Hair follicular keratinocyte (primary cell): ENCODE data around the gene MBD3L2. TPM values are rescaled to one million over a fixed set of nuclear protein-coding genes. Genes with fewer than 3 reads are reported as not detected.

Experiments used
- total RNA-seq: library from RNA; depleted of rRNA; stranded (reverse); fragments of >200 nt; gene quantifications from 2 replicates; pipeline ENCODE4 v1.2.3, GENCODE V29; 2015

The MBD3L2 gene
- total RNA-seq: not detected in 2 replicates

DNA sequence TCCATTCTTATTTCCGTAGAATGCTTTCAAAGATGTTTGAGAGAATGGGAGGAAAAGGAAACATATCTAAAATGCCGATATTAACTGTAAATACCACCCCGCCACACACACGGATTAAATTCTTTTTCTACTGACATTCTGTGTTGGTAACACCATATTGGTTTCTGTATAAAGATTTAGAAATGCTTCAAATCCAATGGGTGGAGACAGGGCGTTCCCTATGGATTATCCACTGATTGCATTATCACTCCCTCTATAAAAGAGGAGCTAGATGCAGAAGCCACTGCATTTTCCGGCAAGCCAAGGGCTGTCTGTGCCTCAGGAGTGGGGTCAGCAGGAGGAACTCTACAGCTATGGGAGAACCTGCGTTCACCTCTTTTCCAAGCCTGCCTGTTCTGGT is at the start of gene MBD3L2:
TSS of gene MBD3L2 (plus strand) at position 301 of the 400 bp plus-strand sequence. CDS start at position 354, 53 bp downstream.

DNA sequence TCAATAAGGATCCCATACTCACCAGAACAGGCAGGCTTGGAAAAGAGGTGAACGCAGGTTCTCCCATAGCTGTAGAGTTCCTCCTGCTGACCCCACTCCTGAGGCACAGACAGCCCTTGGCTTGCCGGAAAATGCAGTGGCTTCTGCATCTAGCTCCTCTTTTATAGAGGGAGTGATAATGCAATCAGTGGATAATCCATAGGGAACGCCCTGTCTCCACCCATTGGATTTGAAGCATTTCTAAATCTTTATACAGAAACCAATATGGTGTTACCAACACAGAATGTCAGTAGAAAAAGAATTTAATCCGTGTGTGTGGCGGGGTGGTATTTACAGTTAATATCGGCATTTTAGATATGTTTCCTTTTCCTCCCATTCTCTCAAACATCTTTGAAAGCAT is 27.8 kb upstream of the MBD3L2 start, which contains the start of gene MBD3L2B:
TSS of gene MBD3L2B (minus strand) at position 101 of the 400 bp plus-strand sequence. CDS start at position 67, 34 bp downstream.

DNA sequence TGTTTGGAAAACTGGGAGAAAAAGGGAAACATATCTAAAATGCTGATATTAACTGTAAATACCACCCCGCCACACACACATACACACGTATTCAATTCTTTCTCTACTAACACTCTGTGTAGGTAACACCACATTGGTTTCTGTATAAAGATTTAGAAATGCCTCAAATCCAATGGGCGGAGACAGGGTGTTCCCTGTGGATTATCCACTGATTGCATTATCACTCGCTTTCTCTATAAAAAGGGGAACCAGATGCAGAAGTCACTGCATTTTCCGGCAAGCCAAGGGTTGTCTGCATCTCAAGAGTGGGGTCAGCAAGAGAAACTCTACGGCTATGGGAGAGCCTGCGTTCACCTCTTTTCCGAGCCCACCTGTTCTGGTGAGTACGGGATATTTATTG is 18.8 kb upstream of the MBD3L2 start, which contains the start of gene MBD3L5:
TSS of gene MBD3L5 (plus strand) at position 301 of the 400 bp plus-strand sequence. CDS start at position 335, 34 bp downstream.

DNA sequence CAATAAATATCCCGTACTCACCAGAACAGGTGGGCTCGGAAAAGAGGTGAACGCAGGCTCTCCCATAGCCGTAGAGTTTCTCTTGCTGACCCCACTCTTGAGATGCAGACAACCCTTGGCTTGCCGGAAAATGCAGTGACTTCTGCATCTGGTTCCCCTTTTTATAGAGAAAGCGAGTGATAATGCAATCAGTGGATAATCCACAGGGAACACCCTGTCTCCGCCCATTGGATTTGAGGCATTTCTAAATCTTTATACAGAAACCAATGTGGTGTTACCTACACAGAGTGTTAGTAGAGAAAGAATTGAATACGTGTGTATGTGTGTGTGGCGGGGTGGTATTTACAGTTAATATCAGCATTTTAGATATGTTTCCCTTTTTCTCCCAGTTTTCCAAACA is 9.0 kb upstream of the MBD3L2 start, which contains the start of gene MBD3L4:
TSS of gene MBD3L4 (minus strand) at position 101 of the 400 bp plus-strand sequence. CDS start at position 66, 35 bp downstream.

DNA sequence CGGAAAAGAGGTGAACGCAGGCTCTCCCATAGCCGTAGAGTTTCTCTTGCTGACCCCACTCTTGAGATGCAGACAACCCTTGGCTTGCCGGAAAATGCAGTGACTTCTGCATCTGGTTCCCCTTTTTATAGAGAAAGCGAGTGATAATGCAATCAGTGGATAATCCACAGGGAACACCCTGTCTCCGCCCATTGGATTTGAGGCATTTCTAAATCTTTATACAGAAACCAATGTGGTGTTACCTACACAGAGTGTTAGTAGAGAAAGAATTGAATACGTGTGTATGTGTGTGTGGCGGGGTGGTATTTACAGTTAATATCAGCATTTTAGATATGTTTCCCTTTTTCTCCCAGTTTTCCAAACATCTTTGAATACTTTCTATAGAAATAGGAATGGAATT is 9.5 kb downstream of the MBD3L2 start, which contains the start of gene MBD3L3:
TSS of gene MBD3L3 (minus strand) at position 101 of the 400 bp plus-strand sequence. CDS start at position 30, 71 bp downstream.

DNA sequence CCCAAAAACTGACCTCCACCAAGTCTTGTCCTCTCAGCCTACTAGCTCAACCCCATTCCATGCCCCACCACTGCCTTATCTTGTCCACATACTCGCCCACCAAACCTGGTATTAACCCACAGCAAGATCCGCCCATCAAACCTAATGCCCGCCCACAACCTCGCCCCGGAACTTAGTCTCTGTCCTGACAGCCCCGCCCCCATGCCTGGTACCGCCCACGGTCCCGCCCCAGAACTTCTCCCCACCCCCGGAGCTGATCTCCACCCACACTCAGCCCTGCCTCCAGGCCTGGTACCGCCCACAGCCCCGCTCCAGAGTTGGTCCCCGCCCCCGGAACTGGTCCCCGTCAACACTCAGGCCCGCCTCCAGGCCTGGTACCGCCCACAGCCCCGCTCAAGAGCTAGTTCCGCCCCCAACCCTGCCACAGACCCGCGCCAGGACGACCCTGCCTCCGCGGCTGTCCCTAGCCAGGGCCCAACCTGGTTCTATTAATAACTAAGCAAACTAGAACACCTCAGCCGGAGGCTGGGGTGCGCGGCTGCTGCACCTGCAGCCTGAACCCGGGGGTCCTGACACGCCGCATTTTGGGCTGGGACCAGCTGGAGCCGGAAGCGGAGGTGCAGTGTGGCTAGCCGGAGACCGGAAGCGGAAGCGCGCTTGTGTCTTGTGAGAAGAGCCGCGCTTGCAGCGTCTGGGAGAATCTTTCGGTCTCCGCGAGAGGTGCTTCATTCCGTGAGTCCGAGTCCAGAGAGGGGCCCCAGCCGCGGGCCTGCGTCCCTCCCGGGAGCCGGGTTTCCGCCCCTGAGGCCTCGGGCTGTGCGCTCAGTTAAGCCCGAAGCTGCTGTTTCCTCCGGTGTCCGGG is 20.2 kb downstream of the MBD3L2 start, which contains the start of gene ZNF557:
TSS of gene ZNF557 (plus strand) at position 662 of the 862 bp plus-strand sequence. CDS start 5,372 bp downstream, outside the sequence.

Other genes starting within 250 kb of the MBD3L2 start
- not detected in 2 replicates for gene ADGRE1, start 161.7 kb upstream of the MBD3L2 start, total RNA-seq
- not detected in 2 replicates for gene MBD3L2B, start 27.9 kb upstream of the MBD3L2 start, total RNA-seq
- gene MBD3L5, start 18.7 kb upstream of the MBD3L2 start, total RNA-seq: not detected in 2 replicates
- not detected in 2 replicates for gene MBD3L4, start 9.1 kb upstream of the MBD3L2 start, total RNA-seq
- not detected in 2 replicates for gene MBD3L3, start 9.4 kb downstream of the MBD3L2 start, total RNA-seq
- gene ZNF557, start 20.4 kb downstream of the MBD3L2 start, total RNA-seq: 4.7 and 5.0 TPM in 2 replicates
- gene INSR, start 245.1 kb downstream of the MBD3L2 start, total RNA-seq: 4.9 and 5.7 TPM in 2 replicates